H1 (cell line): Measurements from ENCODE around the gene ZNF689. TPM values are rescaled to one million over a fixed set of nuclear protein-coding genes. Genes with fewer than 3 reads are reported as not detected.

Experiments used
- SUZ12 ChIP-seq: fragments of 200-600 bp; sonication (generic); IDR thresholded peaks from 2 replicates; pipeline ENCODE4 v1.6.1; 2012; ENCODE audit warnings: mild to moderate bottlenecking, inconsistent platforms, low read length, moderate library complexity, mixed read lengths
- TBP ChIP-seq: IDR thresholded peaks from 2 replicates; pipeline ENCODE4 v1.6.1; 2011; ENCODE audit warnings: low read depth, low read length, improper control_type of control experiment
- polyA plus RNA-seq, 7 experiments: library from polyadenylated mRNA; depleted of rRNA in 3 of 7; stranded (reverse) in 5 of 7; unstranded in 2 of 7; fragments of >200 nt in 5 of 7; fragments of 200-250 nt in 2 of 7; gene quantifications; 1 replicate in 5 of 7; 2 replicates in 1 of 7; 4 replicates in 1 of 7; pipeline versions ENCODE4 v1.2.1 to v1.2.3, GENCODE V29; 2011 to 2013; ENCODE audit warnings: missing spikeins in 2 of 7, mixed read lengths in 2 of 7
- total RNA-seq: library from RNA; stranded (reverse); fragmentation: NEBNext Ultra II Directional; extraction: Animal tissue kit (Norgen Biotek cat#: 25700); gene quantifications from 2 replicates; pipeline ENCODE4 v1.2.1, GENCODE V29; 2021

ZNF689 gene
- total and polyA plus RNA-seq, 2 of the 8 experiments (the other 6 are each of a cell fraction or from before 2014, with no cell fraction given), result 14.3 to 15.3 TPM

DNA sequence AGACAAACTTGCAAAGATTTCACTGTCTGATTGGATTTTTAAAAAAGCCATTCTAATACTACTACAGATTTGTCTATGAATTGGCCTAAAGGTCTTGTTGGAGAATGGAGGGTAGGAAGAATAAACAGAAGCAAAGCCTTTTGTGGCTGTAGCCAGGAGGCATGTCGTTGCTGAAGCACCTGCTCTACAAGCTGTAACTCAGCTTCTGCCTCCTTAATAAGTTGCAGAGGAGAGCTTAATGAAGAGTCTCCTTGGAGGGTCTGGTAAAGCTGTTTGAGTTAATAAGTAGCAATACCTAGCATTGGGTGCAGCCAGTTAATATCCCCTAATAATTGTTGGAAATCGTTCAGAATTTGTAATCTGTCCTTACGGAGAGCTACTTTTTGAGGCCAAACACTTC, 10.0 kb upstream of the ZNF689 start (continued):
- no peak for TF ChIP-seq TBP
- TF ChIP-seq SUZ12, result no peak
